ENCODE results near the gene RAB31.
"Not testable (repeated sequence)": the region's sequence is repeated elsewhere in the genome, so short reads cannot be mapped to it uniquely, and the experiment has no call there.

Gene RAB31

GRCh38 chr18:9845256-9845655, 137.2 kb downstream of the RAB31 start:
- no peak for DNase-seq

- no peak for DNase-seq
Measured at GRCh38 chr18:9846162-9846925, 138.2 kb downstream of the RAB31 start.

GRCh38 chr18:9848170-9848879, 140.2 kb downstream of the RAB31 start:
- DNase-seq, result no peak

- DNase-seq, result no peak
Measured at GRCh38 chr18:9849407-9850283, 141.5 kb downstream of the RAB31 start.

- DNase-seq, result no peak
Measured at GRCh38 chr18:9850309-9850708, 142.2 kb downstream of the RAB31 start.

- peak; percentile 68 to 80 for DNase-seq
Measured at GRCh38 chr18:9851511-9851910, 143.4 kb downstream of the RAB31 start.

GRCh38 chr18:9852266-9853081, 144.4 kb downstream of the RAB31 start:
- no peak for DNase-seq

- DNase-seq, result no peak
Measured at GRCh38 chr18:9854801-9855676, 146.9 kb downstream of the RAB31 start.

GRCh38 chr18:9855681-9856080, 147.6 kb downstream of the RAB31 start:
- DNase-seq, result no peak

GRCh38 chr18:9856092-9856491, 148.0 kb downstream of the RAB31 start:
- no peak for DNase-seq

- not testable (repeated sequence) for DNase-seq
Measured at GRCh38 chr18:9857479-9857998, 149.4 kb downstream of the RAB31 start.

GRCh38 chr18:9858642-9859041, 150.5 kb downstream of the RAB31 start:
- DNase-seq, result no peak

- no peak for DNase-seq
Measured at GRCh38 chr18:9859232-9859631, 151.1 kb downstream of the RAB31 start.

GRCh38 chr18:9860682-9861081, 152.6 kb downstream of the RAB31 start:
- no peak for DNase-seq

GRCh38 chr18:9861157-9861556, 153.1 kb downstream of the RAB31 start:
- no peak for DNase-seq

GRCh38 chr18:9861933-9862332, 153.8 kb downstream of the RAB31 start:
- no peak for DNase-seq

- no peak for DNase-seq
Measured at GRCh38 chr18:9862686-9863085, 154.6 kb downstream of the RAB31 start.

GRCh38 chr18:9863282-9863681, 155.2 kb downstream of the RAB31 start:
- DNase-seq, result no peak

- DNase-seq, result no peak
Measured at GRCh38 chr18:9865764-9866490, 157.8 kb downstream of the RAB31 start.

- no peak for DNase-seq
Measured at GRCh38 chr18:9866627-9867026, 158.5 kb downstream of the RAB31 start.
